Kidney epithelial cell (primary cell): ENCODE results near the gene METRNL. TPM values are rescaled to one million over a fixed set of nuclear protein-coding genes. Genes with fewer than 3 reads are reported as not detected.
"Not testable (repeated sequence)": the region's sequence is repeated elsewhere in the genome, so short reads cannot be mapped to it uniquely, and the experiment has no call there.

Experiments
- DNase-seq: peaks from one replicate; pipeline ENCODE4 v3.0.0-alpha.2; 2010; ENCODE audit warnings: low read depth
- H3K27me3 ChIP-seq: 2 replicates; pipeline ENCODE4 v1.6.0; 2011; ENCODE audit warnings: low read length; ENCODE audit not compliant: control insufficient read depth, insufficient read depth
- H3K36me3 ChIP-seq: 2 replicates; pipeline ENCODE4 v1.5.1; 2011; ENCODE audit warnings: low read length; ENCODE audit not compliant: control insufficient read depth, insufficient read depth
- H3K4me3 ChIP-seq: 2 replicates; pipeline ENCODE4 v1.5.1; 2011; ENCODE audit warnings: low read depth, mild to moderate bottlenecking, control low read depth, low read length
- CTCF ChIP-seq: IDR thresholded peaks from 2 replicates; pipeline ENCODE4 v1.5.1; 2011; ENCODE audit warnings: mild to moderate bottlenecking, moderate library complexity, low read length, control low read depth, inconsistent platforms; ENCODE audit not compliant: insufficient read depth, poor library complexity, severe bottlenecking
- total RNA-seq: library from RNA; depleted of rRNA; stranded (reverse); fragments of >200 nt; gene quantifications from 2 replicates; pipeline ENCODE4 v1.2.3, GENCODE V29; 2015

Gene METRNL
- total RNA-seq, 1 donor from 2014 or later = 91.5 TPM

GRCh38 chr17:83054518-83055125 lies 24.8 kb upstream of the METRNL start:
- no peak for TF ChIP-seq CTCF
- Histone ChIP-seq H3K36me3 (no peaks in the 10 kb centered on the region), H3K4me3 (no peak overlapping the region), H3K27me3 (no peaks in the 10 kb centered on the region)
- no peak for DNase-seq

- H3K4me3 ChIP-seq, H3K36me3 ChIP-seq, DNase-seq, H3K27me3 ChIP-seq: not testable (repeated sequence)
These were observed 24.2 kb upstream of the METRNL start for GRCh38 chr17:83055176-83055575.

- no peak for TF ChIP-seq CTCF
- peak; percentile 70 for DNase-seq
- no peaks in the 10 kb centered on the region for H3K27me3 ChIP-seq
- H3K36me3 ChIP-seq = no peaks in the 10 kb centered on the region
- no peak overlapping the region for H3K4me3 ChIP-seq
These were observed 23.4 kb upstream of the METRNL start for GRCh38 chr17:83055911-83056582.

- no peak for DNase-seq
- no peaks in the 10 kb centered on the region for H3K36me3 ChIP-seq
- no peak for TF ChIP-seq CTCF
- no peak overlapping the region for H3K4me3 ChIP-seq
- H3K27me3 ChIP-seq = peaks cover under 1% of the 10 kb centered on the region
These were observed 22.6 kb upstream of the METRNL start for GRCh38 chr17:83056583-83057396.

GRCh38 chr17:83057397-83057761 lies 22.0 kb upstream of the METRNL start:
- no peak for DNase-seq
- no peak overlapping the region for H3K4me3 ChIP-seq
- H3K36me3 ChIP-seq = no peaks in the 10 kb centered on the region
- peaks cover 4% of the 10 kb centered on the region for H3K27me3 ChIP-seq
- TF ChIP-seq CTCF = no peak

- Histone ChIP-seq H3K36me3 (no peaks in the 10 kb centered on the region), H3K4me3 (no peak overlapping the region), H3K27me3 (peaks cover 4% of the 10 kb centered on the region)
- TF ChIP-seq CTCF = no peak
- DNase-seq = no peak
These were observed 21.6 kb upstream of the METRNL start for GRCh38 chr17:83057793-83058265.
